OCI-LY3 (cell line): ENCODE data around the gene ELMO1.

ENCODE experiments used
- H2AFZ ChIP-seq: fragments of 200-600, 300-600 bp; shearing (Covaris generic); 2 replicates; pipeline ENCODE4 v1.6.0; 2014; ENCODE audit warnings: antibody characterized with exemption, low read depth, low read length
- H3K27ac ChIP-seq: fragments of 200-600, 300-600 bp; sonication (generic); 2 replicates; pipeline ENCODE4 v1.5.1; 2014; ENCODE audit warnings: mild to moderate bottlenecking, low read length, moderate library complexity, mixed read lengths
- H3K27me3 ChIP-seq: fragments of 200-600, 300-600 bp; sonication (generic); 2 replicates; pipeline ENCODE4 v1.6.1; 2014; ENCODE audit warnings: low read depth, low read length, mixed read lengths
- H3K36me3 ChIP-seq: fragments of 200-600, 300-600 bp; sonication (generic); replicated peaks from 2 replicates; pipeline ENCODE3; 2014; ENCODE audit warnings: low read depth, low read length, mixed read lengths
- H3K4me1 ChIP-seq: fragments of 300-600, 200-600 bp; sonication (generic); 2 replicates; pipeline ENCODE4 v1.6.1; 2014; ENCODE audit warnings: low read length, mixed read lengths
- H3K4me2 ChIP-seq: fragments of 200-600, 300-600 bp; sonication (generic); 2 replicates; pipeline ENCODE4 v1.6.1; 2014; ENCODE audit warnings: low read length, mixed read lengths
- H3K4me3 ChIP-seq: fragments of 300-600, 200-600 bp; sonication (generic); 2 replicates; pipeline ENCODE4 v1.5.1; 2014; ENCODE audit warnings: antibody characterized with exemption, mild to moderate bottlenecking, low read length, moderate library complexity
- H3K79me2 ChIP-seq: fragments of 300-600, 200-600 bp; shearing (Covaris generic); 2 replicates; pipeline ENCODE4 v1.6.1; 2014; ENCODE audit warnings: mild to moderate bottlenecking, low read length, mixed read lengths
- H3K9ac ChIP-seq: fragments of 300-600, 200-600 bp; shearing (Covaris generic); 2 replicates; pipeline ENCODE4 v1.6.0; 2014; ENCODE audit warnings: mild to moderate bottlenecking, low read length, moderate library complexity
- H3K9me3 ChIP-seq: fragments of 200-600, 300-600 bp; shearing (Covaris generic); 2 replicates; pipeline ENCODE4 v1.6.1; 2014; ENCODE audit warnings: low read length, mixed read lengths; ENCODE audit not compliant: insufficient read depth
- H4K20me1 ChIP-seq: fragments of 200-600, 300-600 bp; sonication (generic); 2 replicates; pipeline ENCODE4 v1.6.1; 2016; ENCODE audit warnings: low read length, mixed read lengths; ENCODE audit not compliant: insufficient read depth
- CTCF ChIP-seq: fragments of 200-600, 300-600 bp; sonication (generic); IDR thresholded peaks from 2 replicates; pipeline ENCODE4 v1.5.1; 2014; ENCODE audit warnings: antibody characterized with exemption, low read length, low read depth
- EZH2phosphoT487 ChIP-seq: fragments of 200-600 bp; shearing (Covaris generic); IDR thresholded peaks from 2 replicates; pipeline ENCODE4 v1.6.1; 2018; ENCODE audit warnings: antibody characterized with exemption, mixed run types, low read depth

Gene ELMO1

GRCh38 chr7:37380831-37381230, 67.8 kb downstream of the ELMO1 start:
- no peak overlapping the region for H2AFZ ChIP-seq
- no peak overlapping the region for H3K27ac ChIP-seq
- TF ChIP-seq EZH2phosphoT487: no peak
- no peak for TF ChIP-seq CTCF

GRCh38 chr7:37379546-37380277, 69.0 kb downstream of the ELMO1 start:
- H3K27me3 ChIP-seq: no peaks in the 10 kb centered on the region
- H3K4me2 ChIP-seq: no peak overlapping the region
- no peak for TF ChIP-seq EZH2phosphoT487
- no peak for TF ChIP-seq CTCF
- no peaks in the 10 kb centered on the region for H3K79me2 ChIP-seq
- H3K36me3 ChIP-seq: peaks cover 9% of the 10 kb centered on the region
- H3K4me3 ChIP-seq: no peak overlapping the region
- no peak overlapping the region for H3K27ac ChIP-seq
- H3K9ac ChIP-seq: no peak overlapping the region
- H4K20me1 ChIP-seq: no peaks in the 10 kb centered on the region
- peaks cover 9% of the 10 kb centered on the region; the same call in 1 of the 2 replicates for H3K9me3 ChIP-seq
- no peak overlapping the region for H2AFZ ChIP-seq
- no peaks in the 10 kb centered on the region for H3K4me1 ChIP-seq

More at GRCh38 chr7:37380831-37381230, 67.8 kb downstream of the ELMO1 start:
- H3K4me1 ChIP-seq: no peaks in the 10 kb centered on the region
- no peaks in the 10 kb centered on the region for H3K79me2 ChIP-seq
- peaks cover 9% of the 10 kb centered on the region for H3K36me3 ChIP-seq
- H3K9me3 ChIP-seq: peaks cover 9% of the 10 kb centered on the region; the same call in 1 of the 2 replicates
- H3K4me3 ChIP-seq: no peak overlapping the region
- no peak overlapping the region for H3K9ac ChIP-seq
- no peak overlapping the region for H3K4me2 ChIP-seq
- H3K27me3 ChIP-seq: no peaks in the 10 kb centered on the region
- H4K20me1 ChIP-seq: no peaks in the 10 kb centered on the region

- no peak overlapping the region for H3K27ac ChIP-seq
- H3K4me3 ChIP-seq: no peak overlapping the region
- peaks cover 9% of the 10 kb centered on the region for H3K36me3 ChIP-seq
- no peak overlapping the region for H3K9ac ChIP-seq
- peaks cover 9% of the 10 kb centered on the region; the same call in 1 of the 2 replicates for H3K9me3 ChIP-seq
- peaks cover under 1% of the 10 kb centered on the region; the same call in 1 of the 2 replicates for H3K4me1 ChIP-seq
- H2AFZ ChIP-seq: no peak overlapping the region
- H3K27me3 ChIP-seq: no peaks in the 10 kb centered on the region
- no peaks in the 10 kb centered on the region for H4K20me1 ChIP-seq
- H3K4me2 ChIP-seq: no peak overlapping the region
- no peaks in the 10 kb centered on the region for H3K79me2 ChIP-seq
- TF ChIP-seq CTCF: no peak
- no peak for TF ChIP-seq EZH2phosphoT487
Measured at GRCh38 chr7:37377231-37377630, 71.4 kb downstream of the ELMO1 start.

GRCh38 chr7:37376386-37376785, 72.3 kb downstream of the ELMO1 start:
- Histone ChIP-seq H3K27me3 (no peaks in the 10 kb centered on the region; the same call in 1 of the 2 replicates), H4K20me1 (no peaks in the 10 kb centered on the region), H3K4me3 (no peak overlapping the region), H2AFZ (no peak overlapping the region), H3K9ac (no peak overlapping the region), H3K36me3 (peaks cover 9% of the 10 kb centered on the region), H3K4me1 (peaks cover 8% of the 10 kb centered on the region), H3K79me2 (no peaks in the 10 kb centered on the region), H3K27ac (no peak overlapping the region), H3K9me3 (peaks cover 9% of the 10 kb centered on the region; the same call in 1 of the 2 replicates), H3K4me2 (no peak overlapping the region)
- TF ChIP-seq EZH2phosphoT487: no peak
- no peak for TF ChIP-seq CTCF
